AG04449 (cell line): ENCODE results near the gene LRRC23.

Source experiments
- CTCF ChIA-PET: fragments of 350-600 bp; formaldehyde crosslinking; extraction: SDS; loops from one replicate; lab custom pipeline; 2021; ENCODE audit warnings: antibody characterized with exemption; lab: Yijun Ruan, JAX
- POLR2A ChIA-PET: fragments of 400-600, 350-600 bp; formaldehyde crosslinking; extraction: SDS; loops from one replicate; lab custom pipeline; 2020; ENCODE audit warnings: antibody characterized with exemption, inconsistent platforms; lab: Yijun Ruan, JAX
- DNase-seq: peaks from one replicate; pipeline ENCODE4 v3.0.0-alpha.2; 2010; ENCODE audit warnings: low read depth, low spot score
- H3K4me3 ChIP-seq: 2 replicates; pipeline ENCODE4 v1.5.1; 2011; ENCODE audit warnings: low read depth, mild to moderate bottlenecking, control low read depth, low read length
- TF ChIP-seq, protein P1 (sequence below): IDR thresholded peaks from one replicate; pipeline ENCODE4 v1.5.1; 2011; ENCODE audit warnings: mild to moderate bottlenecking, moderate library complexity, low read length, control low read depth, inconsistent platforms; ENCODE audit not compliant: insufficient read depth; ENCODE audit errors: missing control alignments

LRRC23 gene

DNA sequence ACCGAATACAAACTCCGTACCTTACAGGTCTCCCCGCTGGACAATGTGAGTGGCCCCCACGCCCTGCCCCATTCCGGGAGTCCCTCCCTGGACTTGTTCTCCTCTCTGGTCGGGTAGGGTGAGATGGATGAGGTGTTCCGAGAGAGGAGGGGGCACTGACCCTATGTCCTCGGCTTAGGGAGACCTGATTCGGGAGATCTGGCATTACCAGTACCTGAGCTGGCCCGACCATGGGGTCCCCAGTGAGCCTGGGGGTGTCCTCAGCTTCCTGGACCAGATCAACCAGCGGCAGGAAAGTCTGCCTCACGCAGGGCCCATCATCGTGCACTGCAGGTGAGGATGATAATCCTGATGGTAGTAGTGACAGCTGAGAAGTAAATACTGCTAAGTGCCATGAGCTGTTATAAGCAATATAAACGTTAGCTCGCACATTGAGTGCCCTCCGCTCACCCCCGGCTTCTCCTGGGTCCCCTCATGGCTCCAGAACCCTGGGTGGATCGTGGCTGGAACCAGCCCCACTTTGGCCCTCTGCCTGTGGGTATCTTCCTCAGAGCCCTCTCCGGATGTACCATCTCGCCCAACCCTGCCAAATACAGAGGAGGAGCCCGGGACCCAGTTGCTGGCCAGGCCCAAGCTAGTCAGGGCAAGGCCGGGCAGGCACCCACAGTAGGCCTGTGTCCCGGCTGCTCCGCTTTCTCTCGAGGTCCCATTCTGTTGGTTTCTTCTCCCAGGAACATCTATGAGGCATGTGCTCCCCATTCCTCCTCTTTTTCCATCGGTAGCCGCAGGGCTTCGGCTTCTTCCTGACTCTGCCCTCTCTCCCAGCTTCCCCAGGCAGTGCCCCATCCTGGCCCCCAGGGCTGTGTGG lies 53.4 kb downstream of the LRRC23 start:
- no peak overlapping the region for H3K4me3 ChIP-seq
- CTCF ChIA-PET, result interaction anchor here (1.4 to 13.5 kb wide), 8 partner anchors 8 to 155 kb away, joined by 3 to 226 read pairs (median 8); partner anchors contain the start of genes ATN1, C12orf57, C1RL and PTPN6
- TF ChIP-seq, protein P1, sequence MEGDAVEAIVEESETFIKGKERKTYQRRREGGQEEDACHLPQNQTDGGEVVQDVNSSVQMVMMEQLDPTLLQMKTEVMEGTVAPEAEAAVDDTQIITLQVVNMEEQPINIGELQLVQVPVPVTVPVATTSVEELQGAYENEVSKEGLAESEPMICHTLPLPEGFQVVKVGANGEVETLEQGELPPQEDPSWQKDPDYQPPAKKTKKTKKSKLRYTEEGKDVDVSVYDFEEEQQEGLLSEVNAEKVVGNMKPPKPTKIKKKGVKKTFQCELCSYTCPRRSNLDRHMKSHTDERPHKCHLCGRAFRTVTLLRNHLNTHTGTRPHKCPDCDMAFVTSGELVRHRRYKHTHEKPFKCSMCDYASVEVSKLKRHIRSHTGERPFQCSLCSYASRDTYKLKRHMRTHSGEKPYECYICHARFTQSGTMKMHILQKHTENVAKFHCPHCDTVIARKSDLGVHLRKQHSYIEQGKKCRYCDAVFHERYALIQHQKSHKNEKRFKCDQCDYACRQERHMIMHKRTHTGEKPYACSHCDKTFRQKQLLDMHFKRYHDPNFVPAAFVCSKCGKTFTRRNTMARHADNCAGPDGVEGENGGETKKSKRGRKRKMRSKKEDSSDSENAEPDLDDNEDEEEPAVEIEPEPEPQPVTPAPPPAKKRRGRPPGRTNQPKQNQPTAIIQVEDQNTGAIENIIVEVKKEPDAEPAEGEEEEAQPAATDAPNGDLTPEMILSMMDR, result no peak
- DNase-seq, result no peak
- POLR2A ChIA-PET, result interaction anchor here (0.7 kb wide), 1 partner anchor 14 kb away, joined by 3 read pairs; the partner anchor contains the start of genes C12orf57 and RNU7-1

DNA sequence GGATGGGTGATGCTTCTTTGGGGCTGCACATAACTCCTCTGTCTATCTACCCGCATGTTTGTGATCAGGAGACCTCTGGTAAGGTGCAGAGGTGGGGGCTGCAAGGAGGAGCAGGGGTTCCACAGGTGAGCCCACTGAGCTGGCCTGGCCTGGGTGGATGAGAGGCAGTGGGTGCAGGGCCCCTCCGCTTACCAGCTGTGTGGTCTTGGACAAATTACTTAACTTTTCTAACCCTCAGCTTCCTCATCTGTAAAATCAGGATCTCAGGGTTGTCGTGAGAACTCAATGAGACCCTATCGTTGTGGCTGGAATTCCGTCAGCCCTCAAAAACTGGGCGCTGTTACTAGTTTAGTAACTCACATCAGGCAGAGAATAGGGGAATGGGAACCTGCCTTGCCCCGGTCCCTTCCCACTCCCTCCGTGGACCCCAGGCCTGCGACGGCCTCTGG lies 54.0 kb downstream of the LRRC23 start:
- ChIA-PET POLR2A (no interaction called here), CTCF (interaction anchor here (1.4 to 13.5 kb wide), 6 partner anchors 10 to 153 kb away, joined by 3 to 226 read pairs (median 12); partner anchors contain the start of genes ATN1, C12orf57, C1RL and PTPN6)
- H3K4me3 ChIP-seq, result no peak overlapping the region
- DNase-seq, result no peak
- TF ChIP-seq, protein P1, result no peak

DNA sequence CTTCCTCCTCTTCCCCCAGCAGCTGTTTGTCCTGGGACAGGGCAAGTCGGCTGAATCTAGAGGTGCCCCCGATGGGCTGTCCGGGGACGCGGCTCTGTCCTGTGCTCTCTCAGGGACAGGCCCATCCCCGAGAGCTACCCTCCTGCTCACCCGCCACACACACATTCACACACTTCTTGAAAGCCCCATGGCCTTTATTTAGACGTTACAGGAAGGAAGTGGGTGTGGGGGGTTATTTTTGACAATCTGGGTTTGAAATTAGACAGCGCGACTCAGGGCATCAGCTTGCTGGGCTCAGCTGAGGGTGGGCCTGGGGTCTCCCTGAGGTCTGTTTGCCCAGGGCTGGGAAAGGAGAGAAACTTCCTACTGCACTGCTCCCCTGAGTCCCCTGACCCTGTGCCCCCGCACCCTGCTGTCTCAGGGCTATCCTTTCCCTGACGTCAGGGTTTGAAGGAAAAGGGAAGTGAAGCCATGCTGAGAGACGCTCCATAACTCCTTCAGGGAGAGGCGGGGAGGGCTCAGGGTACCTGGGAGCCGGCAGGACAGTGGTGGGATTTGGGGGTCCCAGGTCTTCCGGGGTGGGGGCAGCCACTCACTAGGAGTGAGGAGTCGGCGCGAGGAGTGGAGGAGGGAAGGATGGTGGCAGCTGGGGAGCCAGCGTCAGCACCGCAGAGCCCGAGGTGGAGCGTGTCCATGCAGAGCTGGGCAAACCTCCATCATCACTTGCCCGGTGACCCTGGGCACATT lies 54.6 kb downstream of the LRRC23 start:
- no peak overlapping the region for H3K4me3 ChIP-seq
- CTCF ChIA-PET, result interaction anchor here (1.7 to 13.5 kb wide), 6 partner anchors 9 to 153 kb away, joined by 3 to 226 read pairs (median 27); partner anchors contain the start of genes ATN1, C12orf57, C1RL and PTPN6
- no peak for DNase-seq
- TF ChIP-seq, protein P1, result no peak
- POLR2A ChIA-PET, result no interaction called here

DNA sequence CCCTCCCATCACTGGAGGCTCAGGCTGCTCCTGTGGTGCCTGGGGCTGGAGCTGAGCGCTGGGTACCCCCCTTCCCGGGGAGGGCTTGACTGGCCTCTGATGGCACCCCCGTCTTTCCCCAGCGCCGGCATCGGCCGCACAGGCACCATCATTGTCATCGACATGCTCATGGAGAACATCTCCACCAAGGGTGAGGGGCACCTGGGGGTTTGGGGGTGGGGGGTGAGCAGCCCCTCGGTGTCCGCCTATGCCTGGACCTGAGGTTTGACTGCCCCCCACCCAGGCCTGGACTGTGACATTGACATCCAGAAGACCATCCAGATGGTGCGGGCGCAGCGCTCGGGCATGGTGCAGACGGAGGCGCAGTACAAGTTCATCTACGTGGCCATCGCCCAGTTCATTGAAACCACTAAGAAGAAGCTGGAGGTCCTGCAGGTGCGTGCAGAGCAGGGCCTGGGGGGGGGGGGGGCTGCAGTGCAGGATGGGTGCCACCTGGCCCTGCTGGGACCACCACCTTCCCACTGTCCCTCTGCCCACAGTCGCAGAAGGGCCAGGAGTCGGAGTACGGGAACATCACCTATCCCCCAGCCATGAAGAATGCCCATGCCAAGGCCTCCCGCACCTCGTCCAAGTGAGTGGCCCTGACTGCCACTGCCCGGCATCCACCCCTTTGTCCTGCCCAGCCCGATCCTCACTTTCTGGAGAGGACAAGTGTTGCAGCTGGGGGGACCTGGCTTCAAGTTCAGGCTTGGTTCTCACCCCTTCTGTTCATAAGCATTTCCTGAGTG lies 55.4 kb downstream of the LRRC23 start:
- TF ChIP-seq, protein P1, result no peak
- H3K4me3 ChIP-seq, result no peak overlapping the region
- no peak for DNase-seq
- ChIA-PET POLR2A (no interaction called here), CTCF (interaction anchor here (0.9 to 13.5 kb wide), 7 partner anchors 12 to 152 kb away, joined by 3 to 226 read pairs (median 6); partner anchors contain the start of genes ATN1, C12orf57, C1RL and PTPN6)

DNA sequence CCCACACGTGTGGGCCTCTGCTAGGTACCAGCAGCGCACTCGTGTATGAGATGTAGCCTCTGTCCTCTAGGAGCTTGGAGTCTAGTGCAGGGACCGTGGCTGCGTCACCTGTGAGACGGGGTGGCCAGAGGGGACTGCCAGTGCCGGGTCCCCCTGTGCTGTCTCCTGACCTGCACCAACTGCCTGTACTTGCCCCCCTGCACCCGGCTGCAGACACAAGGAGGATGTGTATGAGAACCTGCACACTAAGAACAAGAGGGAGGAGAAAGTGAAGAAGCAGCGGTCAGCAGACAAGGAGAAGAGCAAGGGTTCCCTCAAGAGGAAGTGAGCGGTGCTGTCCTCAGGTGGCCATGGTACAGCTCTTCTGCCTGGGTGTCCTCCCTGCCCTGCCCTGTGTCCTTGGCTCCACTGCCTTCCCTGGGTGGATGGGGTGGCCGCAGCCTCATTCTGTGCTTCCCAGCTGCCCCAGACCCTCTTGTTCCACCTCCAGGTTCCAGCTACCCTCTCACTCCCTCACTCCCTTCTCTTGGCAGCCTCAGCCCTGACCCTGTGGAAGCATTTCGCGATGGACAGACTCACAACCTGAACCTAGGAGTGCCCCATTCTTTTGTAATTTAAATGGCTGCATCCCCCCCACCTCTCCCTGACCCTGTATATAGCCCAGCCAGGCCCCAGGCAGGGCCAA lies 56.1 kb downstream of the LRRC23 start:
- CTCF ChIA-PET, result interaction anchor here (0.9 to 13.5 kb wide), 8 partner anchors 13 to 149 kb away, joined by 3 to 226 read pairs (median 20); partner anchors contain the start of genes ATN1, C12orf57, PTPN6 and RNU7-1
- TF ChIP-seq, protein P1, result peak; percentile 45
- no peak for DNase-seq
- H3K4me3 ChIP-seq, result no peak overlapping the region
- POLR2A ChIA-PET, result no interaction called here
